Measurements from ENCODE around the gene DCLK2. TPM values are rescaled to one million over a fixed set of nuclear protein-coding genes. Genes with fewer than 3 reads are reported as not detected.
"Not testable (repeated sequence)": the region's sequence is repeated elsewhere in the genome, so short reads cannot be mapped to it uniquely, and the experiment has no call there.

Gene DCLK2
- total and polyA plus RNA-seq, 2 of the 8 experiments (the other 6 are each of a cell fraction or from before 2014, with no cell fraction given), result 0.32 to 0.37 TPM

- H3K18ac ChIP-seq (ENCODE audit: extremely low read depth, low read length); H4K91ac ChIP-seq (replicated peaks; ENCODE audit: insufficient read length, low read length); H3K27ac ChIP-seq (ENCODE audit: low read depth, low read length); H3K4me2 ChIP-seq (ENCODE audit: insufficient read depth in 1 of 2, low read depth in 2 of 2, low read length in 2 of 2); H3K79me2 ChIP-seq (ENCODE audit: control insufficient read depth in 1 of 2, insufficient read depth in 2 of 2, low read length in 2 of 2); H2BK5ac ChIP-seq (ENCODE audit: low read depth, low read length); H3K4ac ChIP-seq (replicated peaks; ENCODE audit: insufficient read length, low read depth, low read length); H4K5ac ChIP-seq (ENCODE audit: insufficient read length, low read depth, low read length); H4K20me1 ChIP-seq (replicated peaks in 1 of 2; ENCODE audit: control insufficient read depth in 1 of 2, insufficient read depth in 2 of 2, low read length in 2 of 2); H2AK5ac ChIP-seq (ENCODE audit: low read depth, low read length); H3K23ac ChIP-seq (ENCODE audit: insufficient read length); H3K4me1 ChIP-seq (replicated peaks in 1 of 4; ENCODE audit: control insufficient read depth in 3 of 4, insufficient read depth in 4 of 4, low read length in 3 of 4); DNase-seq (ENCODE audit: low read depth in 1 of 2, low spot score in 2 of 2); H2BK20ac ChIP-seq (ENCODE audit: low read length); H3K9me3 ChIP-seq (ENCODE audit: insufficient read depth in 2 of 2, low read depth in 1 of 2, low read length in 1 of 2); H3K79me1 ChIP-seq (ENCODE audit: low read depth, low read length); H3K14ac ChIP-seq (ENCODE audit: insufficient read length); H4K8ac ChIP-seq (ENCODE audit: extremely low read depth, insufficient read depth, low read length); H3K4me3 ChIP-seq (ENCODE audit: extremely low read depth in 1 of 4, insufficient read depth in 2 of 4, low read depth in 3 of 4, low read length in 4 of 4); H3K9ac ChIP-seq (replicated peaks in 1 of 4; ENCODE audit: extremely low read depth in 1 of 4, low read depth in 3 of 4, low read length in 3 of 4); H2BK120ac ChIP-seq (replicated peaks; ENCODE audit: low read depth, low read length); H3K27me3 ChIP-seq (replicated peaks in 1 of 4; ENCODE audit: control insufficient read depth in 3 of 4, extremely low read depth in 1 of 4, insufficient read depth in 3 of 4, low read length in 3 of 4); FAIRE-seq; H3K56ac ChIP-seq (replicated peaks; ENCODE audit: insufficient read length, low read depth, low read length); H2BK15ac ChIP-seq (ENCODE audit: low read length); POLR2A ChIA-PET (ENCODE audit: partially characterized antibody); H3K36me3 ChIP-seq (ENCODE audit: control insufficient read depth in 2 of 4, insufficient read depth in 4 of 4, low read length in 3 of 4); H3K23me2 ChIP-seq (ENCODE audit: low read depth, low read length); H2AFZ ChIP-seq (ENCODE audit: low read length); H2BK12ac ChIP-seq (ENCODE audit: low read depth, low read length): not testable (repeated sequence)
- CTCF ChIA-PET (ENCODE audit: partially characterized antibody), result interaction anchor here (0.6 to 1.8 kb wide), 6 partner anchors 10 to 186 kb away, joined by 3 to 7 read pairs (median 4); no protein-coding TSS in a partner anchor
- 94% methylated on average over 4 of the region's 4 CpGs; no CpG with 5 or more reads in 1 of the 2 experiments for WGBS, 2 experiments (ENCODE audit: extremely low coverage in 1 of 2, insufficient coverage in 1 of 2, insufficient read length in 1 of 2, insufficient replicate concordance in 2 of 2, low coverage in 1 of 2, low lambda C conversion rate in 2 of 2, missing lambda C conversion rate in 1 of 2)
Observed at GRCh38 chr4:150197256-150197655, 119.0 kb downstream of the DCLK2 start.
